ENCODE measurements around the gene PPP1R27.
A peak's percentile ranks its signal among the peaks of the same experiment; 100 is the strongest.

The PPP1R27 gene

GRCh38 chr17:81834831-81835267, at the start of gene PPP1R27:
TSS of gene PPP1R27 (minus strand) at chr17:81835050. CDS start at chr17:81834953, 97 bp downstream.
- no peak for DNase-seq (ENCODE audit: low read depth in 2 of 2)

- DNase-seq (ENCODE audit: low read depth in 2 of 2) = no peak
Observed at GRCh38 chr17:81884520-81884919, 49.7 kb upstream of the PPP1R27 start.

GRCh38 chr17:81879121-81879520, 44.3 kb upstream of the PPP1R27 start:
- no peak for DNase-seq (ENCODE audit: low read depth in 2 of 2)

GRCh38 chr17:81878294-81878693, 43.4 kb upstream of the PPP1R27 start:
- no peak for DNase-seq (ENCODE audit: low read depth in 2 of 2)

GRCh38 chr17:81877569-81877968, 42.7 kb upstream of the PPP1R27 start:
- DNase-seq (ENCODE audit: low read depth in 2 of 2) = no peak

GRCh38 chr17:81871387-81872230, 36.8 kb upstream of the PPP1R27 start:
- DNase-seq (ENCODE audit: low read depth in 2 of 2) = peak; percentile 92 to 93

GRCh38 chr17:81870981-81871386, 36.1 kb upstream of the PPP1R27 start, which contains the start of gene ARHGDIA:
TSS of gene ARHGDIA (minus strand) at chr17:81871337. CDS start at chr17:81869930, 1,407 bp downstream.
- no peak for DNase-seq (ENCODE audit: low read depth in 2 of 2)

GRCh38 chr17:81870131-81870980, 35.5 kb upstream of the PPP1R27 start:
- DNase-seq (ENCODE audit: low read depth in 2 of 2) = no peak

GRCh38 chr17:81869221-81870130, 34.6 kb upstream of the PPP1R27 start:
- no peak for DNase-seq (ENCODE audit: low read depth in 2 of 2)

GRCh38 chr17:81868674-81869220, 33.9 kb upstream of the PPP1R27 start:
- no peak for DNase-seq (ENCODE audit: low read depth in 2 of 2)

GRCh38 chr17:81867991-81868673, 33.3 kb upstream of the PPP1R27 start:
- DNase-seq (ENCODE audit: low read depth in 2 of 2) = no peak

- no peak for DNase-seq (ENCODE audit: low read depth in 2 of 2)
Observed at GRCh38 chr17:81867170-81867990, 32.5 kb upstream of the PPP1R27 start.

GRCh38 chr17:81866440-81867169, 31.8 kb upstream of the PPP1R27 start:
- no peak for DNase-seq (ENCODE audit: low read depth in 2 of 2)

GRCh38 chr17:81865733-81866439, 31.0 kb upstream of the PPP1R27 start:
- DNase-seq (ENCODE audit: low read depth in 2 of 2) = no peak

- DNase-seq (ENCODE audit: low read depth in 2 of 2) = no peak
Observed at GRCh38 chr17:81865358-81865732, 30.5 kb upstream of the PPP1R27 start.

GRCh38 chr17:81863833-81864768, 29.3 kb upstream of the PPP1R27 start:
- DNase-seq (ENCODE audit: low read depth in 2 of 2) = no peak

GRCh38 chr17:81863123-81863675, 28.3 kb upstream of the PPP1R27 start:
- no peak for DNase-seq (ENCODE audit: low read depth in 2 of 2)

Data from stimulated activated CD8-positive, alpha-beta memory T cell treated with anti-CD3 and anti-CD28 coated beads, Interleukin-7, amount 100 ng/mL, for 1 hour (primary cell).